ENCODE data around the gene JPT1.

DNA sequence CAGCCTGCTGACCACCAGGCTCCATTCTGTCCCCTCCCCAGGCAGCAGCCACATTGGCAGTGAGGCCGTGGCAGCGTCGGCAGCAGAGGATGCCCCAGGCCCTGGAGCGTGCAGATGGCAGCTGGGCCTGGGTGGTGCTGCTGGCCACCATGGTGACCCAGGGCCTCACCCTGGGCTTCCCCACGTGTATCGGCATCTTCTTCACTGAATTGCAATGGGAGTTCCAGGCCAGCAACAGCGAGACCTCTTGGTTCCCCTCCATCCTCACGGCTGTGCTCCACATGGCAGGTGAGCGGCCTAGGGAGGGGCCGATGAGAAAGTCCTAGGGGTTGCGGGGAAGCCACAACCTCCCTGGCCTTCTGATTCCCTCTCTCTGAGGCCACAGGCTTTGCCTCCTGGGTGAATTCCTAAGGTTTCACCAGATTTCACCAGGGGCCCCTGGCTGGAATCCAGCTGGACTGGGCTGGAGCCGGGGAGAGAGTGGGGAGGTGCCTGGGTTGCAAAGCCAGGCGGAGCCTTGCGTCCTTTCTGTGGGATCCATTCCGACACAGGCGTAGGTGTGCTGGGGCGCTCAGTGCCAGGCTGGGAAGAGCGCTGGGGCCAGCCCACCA is 60.7 kb downstream of the JPT1 start:
- TF ChIP-seq EZH2 (IDR thresholded peaks at IDR 0.05; ENCODE audit: low read depth, unreplicated experiment) (no peak), JUNB (IDR thresholded peaks at IDR 0.05; ENCODE audit: unreplicated experiment) (no peak), POLR2AphosphoS5 (IDR thresholded peaks at IDR 0.05; ENCODE audit: low read depth) (no peak)
- TF ChIP-seq, protein P1, sequence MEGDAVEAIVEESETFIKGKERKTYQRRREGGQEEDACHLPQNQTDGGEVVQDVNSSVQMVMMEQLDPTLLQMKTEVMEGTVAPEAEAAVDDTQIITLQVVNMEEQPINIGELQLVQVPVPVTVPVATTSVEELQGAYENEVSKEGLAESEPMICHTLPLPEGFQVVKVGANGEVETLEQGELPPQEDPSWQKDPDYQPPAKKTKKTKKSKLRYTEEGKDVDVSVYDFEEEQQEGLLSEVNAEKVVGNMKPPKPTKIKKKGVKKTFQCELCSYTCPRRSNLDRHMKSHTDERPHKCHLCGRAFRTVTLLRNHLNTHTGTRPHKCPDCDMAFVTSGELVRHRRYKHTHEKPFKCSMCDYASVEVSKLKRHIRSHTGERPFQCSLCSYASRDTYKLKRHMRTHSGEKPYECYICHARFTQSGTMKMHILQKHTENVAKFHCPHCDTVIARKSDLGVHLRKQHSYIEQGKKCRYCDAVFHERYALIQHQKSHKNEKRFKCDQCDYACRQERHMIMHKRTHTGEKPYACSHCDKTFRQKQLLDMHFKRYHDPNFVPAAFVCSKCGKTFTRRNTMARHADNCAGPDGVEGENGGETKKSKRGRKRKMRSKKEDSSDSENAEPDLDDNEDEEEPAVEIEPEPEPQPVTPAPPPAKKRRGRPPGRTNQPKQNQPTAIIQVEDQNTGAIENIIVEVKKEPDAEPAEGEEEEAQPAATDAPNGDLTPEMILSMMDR (conservative IDR thresholded peaks at IDR 0.05; ENCODE audit: low read depth in 2 of 2) = no peak
